Measurements from ENCODE around the gene DLL4.

DNA sequence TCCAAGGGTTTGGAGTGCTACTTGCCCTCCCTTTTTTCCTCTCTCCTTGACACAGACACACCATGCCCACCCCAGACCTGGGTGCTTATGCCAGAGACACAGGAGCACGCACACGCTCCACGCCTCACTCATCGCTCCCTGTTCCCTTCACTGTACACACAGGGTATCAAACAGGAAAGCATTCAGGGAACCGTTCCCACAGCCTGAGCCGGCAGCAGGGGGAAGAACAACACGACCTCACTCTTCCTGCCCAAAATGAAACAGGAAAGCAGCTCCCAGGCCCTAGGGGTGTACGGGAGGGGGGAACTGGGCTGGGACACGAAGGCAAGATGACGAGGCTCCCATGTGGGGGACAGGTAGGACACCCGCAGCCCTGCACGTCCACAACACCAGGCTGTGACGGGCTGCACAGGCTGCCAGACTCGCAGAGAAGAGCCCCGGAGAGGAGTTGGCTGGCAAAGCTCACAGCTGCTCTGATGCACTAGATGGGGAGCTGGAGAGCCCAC, 11.2 kb downstream of the DLL4 start:
- no peak for TF ChIP-seq POLR2A (IDR thresholded peaks at IDR 0.05)
- TF ChIP-seq, protein P1, sequence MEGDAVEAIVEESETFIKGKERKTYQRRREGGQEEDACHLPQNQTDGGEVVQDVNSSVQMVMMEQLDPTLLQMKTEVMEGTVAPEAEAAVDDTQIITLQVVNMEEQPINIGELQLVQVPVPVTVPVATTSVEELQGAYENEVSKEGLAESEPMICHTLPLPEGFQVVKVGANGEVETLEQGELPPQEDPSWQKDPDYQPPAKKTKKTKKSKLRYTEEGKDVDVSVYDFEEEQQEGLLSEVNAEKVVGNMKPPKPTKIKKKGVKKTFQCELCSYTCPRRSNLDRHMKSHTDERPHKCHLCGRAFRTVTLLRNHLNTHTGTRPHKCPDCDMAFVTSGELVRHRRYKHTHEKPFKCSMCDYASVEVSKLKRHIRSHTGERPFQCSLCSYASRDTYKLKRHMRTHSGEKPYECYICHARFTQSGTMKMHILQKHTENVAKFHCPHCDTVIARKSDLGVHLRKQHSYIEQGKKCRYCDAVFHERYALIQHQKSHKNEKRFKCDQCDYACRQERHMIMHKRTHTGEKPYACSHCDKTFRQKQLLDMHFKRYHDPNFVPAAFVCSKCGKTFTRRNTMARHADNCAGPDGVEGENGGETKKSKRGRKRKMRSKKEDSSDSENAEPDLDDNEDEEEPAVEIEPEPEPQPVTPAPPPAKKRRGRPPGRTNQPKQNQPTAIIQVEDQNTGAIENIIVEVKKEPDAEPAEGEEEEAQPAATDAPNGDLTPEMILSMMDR (IDR thresholded peaks at IDR 0.05) = no peak

Measured in lower leg skin (tissue), 3 donors.